PC-3 (cell line): ENCODE results near the gene PLA1A.

Experiments
- EZH2 ChIP-seq: fragments of 300-600 bp; sonication (generic); IDR thresholded peaks from one replicate; pipeline ENCODE4 v1.6.1; 2017; ENCODE audit warnings: antibody characterized with exemption, mild to moderate bottlenecking, low read length; ENCODE audit not compliant: unreplicated experiment
- EZH2phosphoT487 ChIP-seq: fragments of 300-600 bp; sonication (generic); IDR thresholded peaks from 2 replicates; pipeline ENCODE4 v1.6.1; 2018; ENCODE audit warnings: mild to moderate bottlenecking, antibody characterized with exemption, low read length, borderline replicate concordance
- TF ChIP-seq, protein P1 (sequence below): fragments of 300-600 bp; sonication (generic); conservative IDR thresholded peaks from 2 replicates; pipeline ENCODE4 v1.5.1; 2017; ENCODE audit warnings: antibody characterized with exemption, low read depth, mild to moderate bottlenecking, low read length

- TF ChIP-seq, protein P1, sequence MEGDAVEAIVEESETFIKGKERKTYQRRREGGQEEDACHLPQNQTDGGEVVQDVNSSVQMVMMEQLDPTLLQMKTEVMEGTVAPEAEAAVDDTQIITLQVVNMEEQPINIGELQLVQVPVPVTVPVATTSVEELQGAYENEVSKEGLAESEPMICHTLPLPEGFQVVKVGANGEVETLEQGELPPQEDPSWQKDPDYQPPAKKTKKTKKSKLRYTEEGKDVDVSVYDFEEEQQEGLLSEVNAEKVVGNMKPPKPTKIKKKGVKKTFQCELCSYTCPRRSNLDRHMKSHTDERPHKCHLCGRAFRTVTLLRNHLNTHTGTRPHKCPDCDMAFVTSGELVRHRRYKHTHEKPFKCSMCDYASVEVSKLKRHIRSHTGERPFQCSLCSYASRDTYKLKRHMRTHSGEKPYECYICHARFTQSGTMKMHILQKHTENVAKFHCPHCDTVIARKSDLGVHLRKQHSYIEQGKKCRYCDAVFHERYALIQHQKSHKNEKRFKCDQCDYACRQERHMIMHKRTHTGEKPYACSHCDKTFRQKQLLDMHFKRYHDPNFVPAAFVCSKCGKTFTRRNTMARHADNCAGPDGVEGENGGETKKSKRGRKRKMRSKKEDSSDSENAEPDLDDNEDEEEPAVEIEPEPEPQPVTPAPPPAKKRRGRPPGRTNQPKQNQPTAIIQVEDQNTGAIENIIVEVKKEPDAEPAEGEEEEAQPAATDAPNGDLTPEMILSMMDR: no peak
- TF ChIP-seq EZH2 (no peak), EZH2phosphoT487 (no peak)
These were observed 56.2 kb downstream of the PLA1A start for GRCh38 chr3:119653876-119654275.
